ENCODE results near the gene PKP4. TPM values are rescaled to one million over a fixed set of nuclear protein-coding genes. Genes with fewer than 3 reads are reported as not detected.

Gene PKP4
- total RNA-seq, 1 experiment from 2014 or later, result 147 TPM

DNA sequence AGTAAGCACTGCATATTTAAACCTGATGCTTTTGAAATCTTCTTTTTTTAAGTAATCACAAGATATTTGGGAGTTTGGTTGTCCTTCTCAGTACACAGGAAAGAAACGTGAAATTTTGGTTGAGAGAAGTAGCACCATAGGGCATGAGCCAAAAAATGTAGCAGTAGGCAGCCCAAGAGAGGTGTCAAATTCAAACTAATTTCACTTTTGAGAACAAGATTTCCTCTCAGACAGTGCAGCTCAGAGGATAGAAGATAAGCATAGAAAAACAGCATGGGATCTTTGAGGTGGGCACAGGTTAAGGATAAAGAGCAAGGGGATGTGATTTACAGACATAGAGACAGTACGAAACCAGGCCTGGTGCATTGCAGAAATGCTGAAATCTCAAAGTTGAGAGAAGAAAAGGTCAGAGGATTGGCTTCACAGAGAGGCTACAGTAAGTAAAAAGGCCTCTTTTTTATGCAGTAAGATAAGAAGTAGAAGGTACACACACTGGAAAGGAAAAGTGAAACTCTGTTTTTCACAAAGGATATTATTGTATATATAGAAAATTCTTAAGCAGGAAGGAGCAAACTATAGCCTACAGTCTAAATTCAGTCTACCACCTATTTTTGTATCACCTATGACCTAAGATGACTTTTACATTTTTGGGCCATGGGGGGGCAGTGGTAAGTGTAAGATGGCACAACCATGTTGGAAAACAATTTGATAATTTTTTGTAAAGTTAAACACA is 89.8 kb downstream of the PKP4 start:
- no peaks in the 10 kb centered on the region for H3K27me3 ChIP-seq (replicated peaks; ENCODE audit: control insufficient read depth, insufficient read depth, low read length)
- Mint-ChIP-seq H3K27me3 (ENCODE audit: insufficient read depth, unreplicated experiment) (no peaks in the 10 kb centered on the region), H3K4me1 (ENCODE audit: low read depth, unreplicated experiment) (no peaks in the 10 kb centered on the region), H3K27ac (ENCODE audit: unreplicated experiment) (no peak overlapping the region), H3K4me3 (ENCODE audit: unreplicated experiment) (no peak overlapping the region), H3K9me3 (ENCODE audit: unreplicated experiment) (peaks cover 7% of the 10 kb centered on the region), H3K36me3 (ENCODE audit: insufficient read depth, unreplicated experiment) (peaks cover 55% of the 10 kb centered on the region)
- ChIA-PET POLR2A (no interaction called here), CTCF (no interaction called here)
- BruUV-seq (replicated peaks), result no TSS peak
- intact Hi-C loops (cut with micrococcal nuclease; ENCODE audit: unreplicated experiment), result no loop called here
- H3K36me3 ChIP-seq (ENCODE audit: control insufficient read depth, insufficient read depth, low read length), result no peaks in the 10 kb centered on the region; the same call in 1 of the 2 replicates
- no peak overlapping the region for H3K4me3 ChIP-seq (ENCODE audit: low read depth, low read length)
- H3K9me3 ChIP-seq, result peaks cover 1% of the 10 kb centered on the region
- TF ChIP-seq, protein P1, sequence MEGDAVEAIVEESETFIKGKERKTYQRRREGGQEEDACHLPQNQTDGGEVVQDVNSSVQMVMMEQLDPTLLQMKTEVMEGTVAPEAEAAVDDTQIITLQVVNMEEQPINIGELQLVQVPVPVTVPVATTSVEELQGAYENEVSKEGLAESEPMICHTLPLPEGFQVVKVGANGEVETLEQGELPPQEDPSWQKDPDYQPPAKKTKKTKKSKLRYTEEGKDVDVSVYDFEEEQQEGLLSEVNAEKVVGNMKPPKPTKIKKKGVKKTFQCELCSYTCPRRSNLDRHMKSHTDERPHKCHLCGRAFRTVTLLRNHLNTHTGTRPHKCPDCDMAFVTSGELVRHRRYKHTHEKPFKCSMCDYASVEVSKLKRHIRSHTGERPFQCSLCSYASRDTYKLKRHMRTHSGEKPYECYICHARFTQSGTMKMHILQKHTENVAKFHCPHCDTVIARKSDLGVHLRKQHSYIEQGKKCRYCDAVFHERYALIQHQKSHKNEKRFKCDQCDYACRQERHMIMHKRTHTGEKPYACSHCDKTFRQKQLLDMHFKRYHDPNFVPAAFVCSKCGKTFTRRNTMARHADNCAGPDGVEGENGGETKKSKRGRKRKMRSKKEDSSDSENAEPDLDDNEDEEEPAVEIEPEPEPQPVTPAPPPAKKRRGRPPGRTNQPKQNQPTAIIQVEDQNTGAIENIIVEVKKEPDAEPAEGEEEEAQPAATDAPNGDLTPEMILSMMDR (IDR thresholded peaks at IDR 0.05; ENCODE audit: insufficient read depth in 1 of 2, low read depth in 1 of 2, low read length in 1 of 2, severe bottlenecking in 1 of 2, unreplicated experiment in 1 of 2), result no peak
- DNase-seq, result no peak
- H3K4me1 ChIP-seq, result no peaks in the 10 kb centered on the region

DNA sequence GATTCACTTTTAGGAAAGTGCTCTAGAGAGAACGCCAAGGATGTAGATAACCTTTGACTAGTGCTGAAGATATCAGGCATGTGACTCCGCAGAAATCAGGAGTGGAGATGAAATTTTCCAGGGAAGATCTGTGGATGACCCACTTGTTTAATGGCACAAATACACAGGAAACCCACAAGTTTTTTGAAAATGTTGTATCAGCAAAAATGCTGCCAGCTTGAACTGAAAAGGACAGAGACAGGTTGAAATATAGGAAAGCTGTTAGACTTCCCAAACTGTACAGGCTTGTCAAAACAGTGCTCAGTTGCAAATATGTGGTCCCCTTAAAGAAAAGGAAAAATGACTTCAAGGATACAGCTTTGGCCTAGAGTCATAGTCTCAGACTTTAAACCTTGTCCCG is 96.5 kb downstream of the PKP4 start:
- POLR2A ChIA-PET, result no interaction called here
- no peak for DNase-seq
- intact Hi-C loops (cut with micrococcal nuclease; ENCODE audit: unreplicated experiment), result no loop called here
- peaks cover 10% of the 10 kb centered on the region for H3K4me1 Mint-ChIP-seq (ENCODE audit: low read depth, unreplicated experiment)
- Histone ChIP-seq H3K27me3 (replicated peaks; ENCODE audit: control insufficient read depth, insufficient read depth, low read length) (no peaks in the 10 kb centered on the region), H3K36me3 (ENCODE audit: control insufficient read depth, insufficient read depth, low read length) (no peaks in the 10 kb centered on the region), H3K4me3 (ENCODE audit: low read depth, low read length) (no peak overlapping the region), H3K4me1 (no peaks in the 10 kb centered on the region), H3K9me3 (peaks cover 6% of the 10 kb centered on the region; the same call in 1 of the 2 replicates)
- no TSS peak for BruUV-seq (replicated peaks)
- no peak overlapping the region for H3K27ac Mint-ChIP-seq (ENCODE audit: unreplicated experiment)
- H3K36me3 Mint-ChIP-seq (ENCODE audit: insufficient read depth, unreplicated experiment), result peaks cover 41% of the 10 kb centered on the region
- TF ChIP-seq, protein P1 (IDR thresholded peaks at IDR 0.05; ENCODE audit: insufficient read depth in 1 of 2, low read depth in 1 of 2, low read length in 1 of 2, severe bottlenecking in 1 of 2, unreplicated experiment in 1 of 2), result no peak
- H3K9me3 Mint-ChIP-seq (ENCODE audit: unreplicated experiment), result peaks cover 8% of the 10 kb centered on the region
- no peak overlapping the region for H3K4me3 Mint-ChIP-seq (ENCODE audit: unreplicated experiment)
- CTCF ChIA-PET, result no interaction called here
- H3K27me3 Mint-ChIP-seq (ENCODE audit: insufficient read depth, unreplicated experiment), result no peaks in the 10 kb centered on the region

DNA sequence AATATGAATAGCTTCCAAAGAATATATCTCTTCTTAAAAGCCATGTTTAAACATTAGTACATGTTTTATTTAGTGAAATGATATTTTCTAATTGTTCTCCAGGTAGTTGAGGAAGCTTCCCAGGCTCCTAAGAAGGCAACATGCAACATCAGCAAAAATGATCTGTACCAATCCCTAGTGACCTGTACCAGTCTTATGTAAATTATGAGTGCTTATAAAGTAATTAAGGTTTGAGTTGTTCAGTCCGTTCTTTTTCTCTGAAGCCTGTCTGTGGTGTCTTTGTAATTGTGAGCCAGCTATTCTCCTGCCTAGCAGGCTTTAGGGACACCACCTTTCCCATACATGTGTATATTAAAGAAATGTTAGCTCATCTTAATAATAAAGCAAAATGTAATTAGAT is 98.2 kb downstream of the PKP4 start:
- BruUV-seq (replicated peaks), result no TSS peak
- no peaks in the 10 kb centered on the region for H3K36me3 ChIP-seq (ENCODE audit: control insufficient read depth, insufficient read depth, low read length)
- Mint-ChIP-seq H3K27ac (ENCODE audit: unreplicated experiment) (no peak overlapping the region), H3K27me3 (ENCODE audit: insufficient read depth, unreplicated experiment) (no peaks in the 10 kb centered on the region), H3K4me3 (ENCODE audit: unreplicated experiment) (no peak overlapping the region), H3K9me3 (ENCODE audit: unreplicated experiment) (peaks cover 8% of the 10 kb centered on the region), H3K36me3 (ENCODE audit: insufficient read depth, unreplicated experiment) (peaks cover 34% of the 10 kb centered on the region), H3K4me1 (ENCODE audit: low read depth, unreplicated experiment) (peaks cover 15% of the 10 kb centered on the region)
- DNase-seq, result no peak
- POLR2A ChIA-PET, result no interaction called here
- CTCF ChIA-PET, result no interaction called here
- H3K27me3 ChIP-seq (replicated peaks; ENCODE audit: control insufficient read depth, insufficient read depth, low read length), result no peaks in the 10 kb centered on the region
- peaks cover 8% of the 10 kb centered on the region for H3K4me1 ChIP-seq
- intact Hi-C loops (cut with micrococcal nuclease; ENCODE audit: unreplicated experiment), result no loop called here
- peaks cover 6% of the 10 kb centered on the region; the same call in 1 of the 2 replicates for H3K9me3 ChIP-seq
- TF ChIP-seq, protein P1 (IDR thresholded peaks at IDR 0.05; ENCODE audit: insufficient read depth in 1 of 2, low read depth in 1 of 2, low read length in 1 of 2, severe bottlenecking in 1 of 2, unreplicated experiment in 1 of 2), result no peak
- no peak overlapping the region for H3K4me3 ChIP-seq (ENCODE audit: low read depth, low read length)
